ENCODE measurements around the gene FARS2. TPM values are rescaled to one million over a fixed set of nuclear protein-coding genes. Genes with fewer than 3 reads are reported as not detected.

Gene FARS2
- total RNA-seq, 1 donor from 2014 or later, result 16.5 TPM

GRCh38 chr6:5357486-5357885 is 96.2 kb downstream of the FARS2 start:
- no peaks in the 10 kb centered on the region for H3K27me3 ChIP-seq
- no peak overlapping the region for H3K4me3 ChIP-seq
- no peak overlapping the region for H3K27ac ChIP-seq
- no peak for DNase-seq (ENCODE audit: extremely low spot score in 2 of 2)
- H3K36me3 ChIP-seq, result no peaks in the 10 kb centered on the region
- no peak for TF ChIP-seq POLR2AphosphoS5 (IDR thresholded peaks at IDR 0.05; ENCODE audit: insufficient read depth in 1 of 2, low read depth in 1 of 2)
- no peak for TF ChIP-seq POLR2A (IDR thresholded peaks at IDR 0.05)
- no peak for TF ChIP-seq CTCF (IDR thresholded peaks at IDR 0.05)
- peaks cover 18% of the 10 kb centered on the region for H3K4me1 ChIP-seq
- no peaks in the 10 kb centered on the region for H3K9me3 ChIP-seq
- intact Hi-C loops (cut with DNase I), result no loop called here

GRCh38 chr6:5359417-5359816 is 98.1 kb downstream of the FARS2 start:
- DNase-seq (ENCODE audit: extremely low spot score in 2 of 2), result no peak
- intact Hi-C loops (cut with DNase I), result no loop called here

GRCh38 chr6:5361396-5361795 is 100.1 kb downstream of the FARS2 start:
- Histone ChIP-seq H3K27me3 (no peaks in the 10 kb centered on the region), H3K27ac (no peak overlapping the region), H3K4me1 (peaks cover 20% of the 10 kb centered on the region), H3K9me3 (no peaks in the 10 kb centered on the region), H3K4me3 (no peak overlapping the region), H3K36me3 (no peaks in the 10 kb centered on the region)
- intact Hi-C loops (cut with DNase I), result no loop called here
- TF ChIP-seq CTCF (IDR thresholded peaks at IDR 0.05) (no peak), POLR2AphosphoS5 (IDR thresholded peaks at IDR 0.05; ENCODE audit: insufficient read depth in 1 of 2, low read depth in 1 of 2) (no peak), POLR2A (IDR thresholded peaks at IDR 0.05) (no peak)
- no peak for DNase-seq (ENCODE audit: extremely low spot score in 2 of 2)

More at GRCh38 chr6:5359417-5359816, 98.1 kb downstream of the FARS2 start:
- H3K9me3 ChIP-seq, result no peaks in the 10 kb centered on the region
- H3K27ac ChIP-seq, result no peak overlapping the region
- peaks cover 18% of the 10 kb centered on the region for H3K4me1 ChIP-seq
- TF ChIP-seq POLR2A (IDR thresholded peaks at IDR 0.05) (no peak), CTCF (IDR thresholded peaks at IDR 0.05) (no peak), POLR2AphosphoS5 (IDR thresholded peaks at IDR 0.05; ENCODE audit: insufficient read depth in 1 of 2, low read depth in 1 of 2) (no peak)
- no peak overlapping the region for H3K4me3 ChIP-seq
- H3K36me3 ChIP-seq, result no peaks in the 10 kb centered on the region
- H3K27me3 ChIP-seq, result no peaks in the 10 kb centered on the region

GRCh38 chr6:5365436-5366195 is 104.3 kb downstream of the FARS2 start:
- no peak overlapping the region for H3K4me3 ChIP-seq
- intact Hi-C loops (cut with DNase I), result no loop called here

More at GRCh38 chr6:5365436-5366195, 104.3 kb downstream of the FARS2 start:
- H3K36me3 ChIP-seq, result no peaks in the 10 kb centered on the region
- no peak for TF ChIP-seq POLR2A (IDR thresholded peaks at IDR 0.05)
- TF ChIP-seq POLR2AphosphoS5 (IDR thresholded peaks at IDR 0.05; ENCODE audit: insufficient read depth in 1 of 2, low read depth in 1 of 2), result no peak
- TF ChIP-seq CTCF (IDR thresholded peaks at IDR 0.05), result no peak
- peaks cover 22% of the 10 kb centered on the region for H3K4me1 ChIP-seq
- no peak for DNase-seq (ENCODE audit: extremely low spot score in 2 of 2)
- no peak overlapping the region for H3K27ac ChIP-seq
- H3K27me3 ChIP-seq, result no peaks in the 10 kb centered on the region
- no peaks in the 10 kb centered on the region for H3K9me3 ChIP-seq

Measured in vagina (tissue), 2 donors.